Measurements from ENCODE around the gene GIPC2.

DNA sequence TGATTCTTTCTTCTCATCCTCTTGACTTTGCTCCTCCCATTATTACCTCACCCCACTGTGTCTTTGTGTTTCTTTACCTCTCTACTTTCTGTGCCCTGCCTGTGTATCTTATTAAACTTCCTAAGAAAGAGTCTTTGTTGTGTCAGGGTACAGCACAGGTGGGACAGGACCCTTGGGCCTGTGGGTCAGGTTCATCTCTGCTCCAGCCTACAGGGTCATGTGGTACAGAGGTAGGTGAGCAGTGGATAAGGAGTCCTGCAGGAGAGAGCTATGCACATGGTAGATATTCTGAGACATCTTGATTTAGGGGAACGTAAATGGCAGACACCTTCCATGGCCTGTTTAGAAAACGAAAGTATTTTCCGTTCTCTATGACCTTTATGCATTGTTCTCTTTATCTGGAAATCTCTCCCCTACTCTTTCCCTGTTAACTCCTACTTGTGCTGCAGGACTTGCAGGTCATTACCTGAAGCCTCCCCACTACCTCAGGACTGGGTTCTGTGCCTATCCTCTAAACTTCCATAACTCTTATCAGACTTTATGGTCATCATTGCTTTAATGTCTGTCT is 9.9 kb downstream of the GIPC2 start:
- TF ChIP-seq EZH2 (IDR thresholded peaks at IDR 0.05; ENCODE audit: low read length), result no peak
- TF ChIP-seq, protein P1, sequence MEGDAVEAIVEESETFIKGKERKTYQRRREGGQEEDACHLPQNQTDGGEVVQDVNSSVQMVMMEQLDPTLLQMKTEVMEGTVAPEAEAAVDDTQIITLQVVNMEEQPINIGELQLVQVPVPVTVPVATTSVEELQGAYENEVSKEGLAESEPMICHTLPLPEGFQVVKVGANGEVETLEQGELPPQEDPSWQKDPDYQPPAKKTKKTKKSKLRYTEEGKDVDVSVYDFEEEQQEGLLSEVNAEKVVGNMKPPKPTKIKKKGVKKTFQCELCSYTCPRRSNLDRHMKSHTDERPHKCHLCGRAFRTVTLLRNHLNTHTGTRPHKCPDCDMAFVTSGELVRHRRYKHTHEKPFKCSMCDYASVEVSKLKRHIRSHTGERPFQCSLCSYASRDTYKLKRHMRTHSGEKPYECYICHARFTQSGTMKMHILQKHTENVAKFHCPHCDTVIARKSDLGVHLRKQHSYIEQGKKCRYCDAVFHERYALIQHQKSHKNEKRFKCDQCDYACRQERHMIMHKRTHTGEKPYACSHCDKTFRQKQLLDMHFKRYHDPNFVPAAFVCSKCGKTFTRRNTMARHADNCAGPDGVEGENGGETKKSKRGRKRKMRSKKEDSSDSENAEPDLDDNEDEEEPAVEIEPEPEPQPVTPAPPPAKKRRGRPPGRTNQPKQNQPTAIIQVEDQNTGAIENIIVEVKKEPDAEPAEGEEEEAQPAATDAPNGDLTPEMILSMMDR (optimal IDR thresholded peaks at IDR 0.05 in 1 of 3, IDR thresholded peaks at IDR 0.05 in 1 of 3, conservative IDR thresholded peaks at IDR 0.05 in 1 of 3; ENCODE audit: extremely low read depth in 1 of 3, insufficient read depth in 2 of 3, low read length in 3 of 3), result no peak

All from keratinocyte (primary cell).